HCT116 (cell line): ENCODE data around the gene WFDC5. TPM values are rescaled to one million over a fixed set of nuclear protein-coding genes. Genes with fewer than 3 reads are reported as not detected.

Source experiments
- ATAC-seq: fragments of 200-7000 bp; cut with Tn5 transposase; 2 replicates; pipeline ENCODE4 v1.9.1; 2020; ENCODE audit warnings: mild to moderate bottlenecking, moderate library complexity
- BruUV-seq: library from RNA; stranded (reverse); fragments of 400-500 nt; replicated peaks from 2 replicates; lab custom pipeline; 2021; lab: Mats Ljungman, UMichigan
- CTCF ChIA-PET: fragments of 300-600 bp; sonication (Branson Sonifier 250); formaldehyde crosslinking; loops from one replicate; lab custom pipeline; 2021; ENCODE audit warnings: antibody characterized with exemption; lab: Charles Lee
- POLR2A ChIA-PET: fragments of 300-600, 350-600 bp; sonication (Branson Sonifier 250); formaldehyde crosslinking; loops from one replicate; lab custom pipeline; 2021; ENCODE audit warnings: antibody characterized with exemption; lab: Charles Lee
- RAD21 ChIA-PET, 2 experiments: fragments of 300-600 bp; sonication (Branson Sonifier 250); formaldehyde crosslinking; loops; one replicate each; lab custom pipeline; 2023; ENCODE audit warnings: low total read pairs in 2 of 2; ENCODE audit not compliant: uncharacterized antibody in 2 of 2, unreplicated experiment in 2 of 2, low non-redundant PET in 1 of 2; lab: Charles Lee
- DNase-seq: peaks from one replicate; pipeline ENCODE4 v3.0.0-alpha.2; 2010; ENCODE audit warnings: low read depth, low spot score
- H2AFZ ChIP-seq: fragments of 200-600 bp; shearing (Covaris generic), sonication (generic); 2 replicates; pipeline ENCODE4 v1.6.1; 2017; ENCODE audit warnings: low read depth, mixed run types, mixed read lengths, antibody characterized with exemption, low read length; ENCODE audit not compliant: poor library complexity, severe bottlenecking
- H3K27ac ChIP-seq: 2 replicates; pipeline ENCODE4 v1.5.1; 2012; ENCODE audit warnings: low read depth, low read length
- H3K27me3 ChIP-seq: fragments of 200-600 bp; sonication (generic); 2 replicates; pipeline ENCODE4 v1.6.1; 2016; ENCODE audit warnings: mixed run types, low read length, mixed read lengths; ENCODE audit not compliant: insufficient read depth
- H3K36me3 ChIP-seq, 2 experiments: fragments of 200-500 bp in 1 of 2; fragments of 200-600 bp in 1 of 2; sonication (Bioruptor generic) in 1 of 2; sonication (generic) in 1 of 2; 2 replicates each; pipeline versions ENCODE4 v1.5.1 to v1.6.1; 2014 to 2016; ENCODE audit warnings: low read length in 2 of 2, inconsistent platforms in 1 of 2, mixed read lengths in 1 of 2, mixed run types in 1 of 2; ENCODE audit not compliant: insufficient read depth in 2 of 2, control insufficient read depth in 1 of 2
- H3K4me1 ChIP-seq, 2 experiments: fragments of 200-600 bp in 1 of 2; sonication (generic) in 1 of 2; 2 replicates each; pipeline versions ENCODE4 v1.5.1 to v1.6.1; 2012 to 2017; ENCODE audit warnings: low read length in 2 of 2, inconsistent platforms in 1 of 2, mild to moderate bottlenecking in 1 of 2, mixed read lengths in 1 of 2, mixed run types in 1 of 2, moderate library complexity in 1 of 2; ENCODE audit not compliant: insufficient read depth in 2 of 2, control insufficient read depth in 1 of 2
- H3K4me2 ChIP-seq: fragments of 200-600 bp; sonication (generic); 2 replicates; pipeline ENCODE4 v1.6.1; 2017; ENCODE audit warnings: mixed run types, low read length, mixed read lengths
- H3K4me3 ChIP-seq, 2 experiments: fragments of 200-600 bp in 1 of 2; sonication (generic) in 1 of 2; replicated peaks in 1 of 2; 2 replicates each; pipeline ENCODE4 v1.5.1; 2011 to 2016; ENCODE audit warnings: low read length in 2 of 2, control low read depth in 1 of 2, low read depth in 1 of 2, mild to moderate bottlenecking in 1 of 2, mixed read lengths in 1 of 2, mixed run types in 1 of 2
- H3K79me2 ChIP-seq: fragments of 200-600 bp; sonication (generic); 2 replicates; pipeline ENCODE4 v1.6.1; 2017; ENCODE audit warnings: mild to moderate bottlenecking, mixed run types, low read length, moderate library complexity, mixed read lengths; ENCODE audit not compliant: insufficient read depth
- H3K9ac ChIP-seq: fragments of 200-600 bp; sonication (generic); 2 replicates; pipeline ENCODE4 v1.6.1; 2016; ENCODE audit warnings: low read length, mixed read lengths
- H3K9me2 ChIP-seq: fragments of 200-600 bp; sonication (generic), shearing (Covaris generic); 2 replicates; pipeline ENCODE4 v1.6.1; 2017; ENCODE audit warnings: mixed run types, mild to moderate bottlenecking, moderate library complexity; ENCODE audit not compliant: insufficient read depth
- H3K9me3 ChIP-seq, 2 experiments: fragments of 200-500 bp in 1 of 2; fragments of 200-600 bp in 1 of 2; sonication (Bioruptor generic) in 1 of 2; sonication (generic) in 1 of 2; 2 replicates each; pipeline ENCODE4 v1.6.1; 2014 to 2017; ENCODE audit warnings: low read length in 2 of 2, mixed read lengths in 2 of 2, inconsistent platforms in 1 of 2, low read depth in 1 of 2, mild to moderate bottlenecking in 1 of 2, mixed run types in 1 of 2, moderate library complexity in 1 of 2; ENCODE audit not compliant: control insufficient read depth in 1 of 2, insufficient read depth in 1 of 2
- H4K20me1 ChIP-seq: fragments of 200-600 bp; sonication (generic), shearing (Covaris generic); 2 replicates; pipeline ENCODE4 v1.6.1; 2017; ENCODE audit warnings: mixed run types, mild to moderate bottlenecking, moderate library complexity; ENCODE audit not compliant: insufficient read depth
- CEBPB ChIP-seq: IDR thresholded peaks from 2 replicates; pipeline ENCODE4 v1.6.1; 2012; ENCODE audit warnings: low read depth
- CTCF ChIP-seq, 3 experiments: fragments of 200-600 bp in 1 of 3; sonication (generic) in 1 of 3; IDR thresholded peaks in 2 of 3; conservative IDR thresholded peaks in 1 of 3; 2 replicates each; pipeline ENCODE4 v1.5.1; 2012 to 2017; ENCODE audit warnings: low read depth in 2 of 3, low read length in 2 of 3, antibody characterized with exemption in 1 of 3, borderline replicate concordance in 1 of 3, control low read depth in 1 of 3, mild to moderate bottlenecking in 1 of 3, mixed read lengths in 1 of 3, mixed run types in 1 of 3, moderate library complexity in 1 of 3; ENCODE audit not compliant: insufficient read depth in 1 of 3
- EGR1 ChIP-seq: IDR thresholded peaks from 2 replicates; pipeline ENCODE4 v1.6.1; 2012; ENCODE audit warnings: low read depth
- ELF1 ChIP-seq: IDR thresholded peaks from 2 replicates; pipeline ENCODE4 v1.6.1; 2012; ENCODE audit warnings: low read depth, borderline replicate concordance
- EZH2 ChIP-seq: fragments of 200-600 bp; sonication (generic); IDR thresholded peaks from 2 replicates; pipeline ENCODE4 v1.6.1; 2017; ENCODE audit warnings: antibody characterized with exemption, mixed run types
- EZH2phosphoT487 ChIP-seq: fragments of 200-600 bp; IDR thresholded peaks from 2 replicates; pipeline ENCODE4 v1.6.1; 2018; ENCODE audit warnings: antibody characterized with exemption, borderline replicate concordance
- FOSL1 ChIP-seq: IDR thresholded peaks from 2 replicates; pipeline ENCODE4 v1.6.1; 2012; ENCODE audit warnings: low read depth
- JUND ChIP-seq: IDR thresholded peaks from 2 replicates; pipeline ENCODE4 v1.6.1; 2012
- POLR2A ChIP-seq: IDR thresholded peaks from 2 replicates; pipeline ENCODE4 v1.7.0; 2011; ENCODE audit warnings: borderline replicate concordance; ENCODE audit not compliant: insufficient read depth, insufficient read length; ENCODE audit errors: extremely low read depth
- POLR2AphosphoS5 ChIP-seq: IDR thresholded peaks from 2 replicates; pipeline ENCODE4 v1.6.1; 2011; ENCODE audit warnings: mild to moderate bottlenecking, low read depth, low read length, moderate library complexity
- RAD21 ChIP-seq: IDR thresholded peaks from 2 replicates; pipeline ENCODE4 v1.6.1; 2012; ENCODE audit warnings: low read depth, mild to moderate bottlenecking
- SIN3A ChIP-seq: IDR thresholded peaks from 2 replicates; pipeline ENCODE4 v1.6.1; 2012; ENCODE audit warnings: low read depth
- SRF ChIP-seq: IDR thresholded peaks from 2 replicates; pipeline ENCODE4 v1.6.1; 2012; ENCODE audit warnings: low read depth
- TCF7L2 ChIP-seq: IDR thresholded peaks from 2 replicates; pipeline ENCODE4 v1.7.0; 2011; ENCODE audit warnings: borderline replicate concordance, inconsistent platforms; ENCODE audit not compliant: insufficient read depth, insufficient read length; ENCODE audit errors: extremely low read depth
- YY1 ChIP-seq: IDR thresholded peaks from 2 replicates; pipeline ENCODE4 v1.6.1; 2011; ENCODE audit warnings: low read length, low read depth, moderate library complexity, mild to moderate bottlenecking; ENCODE audit not compliant: insufficient replicate concordance; ENCODE audit errors: extremely low read depth
- ZBTB33 ChIP-seq: IDR thresholded peaks from 2 replicates; pipeline ENCODE4 v1.6.1; 2011; ENCODE audit warnings: mild to moderate bottlenecking, low read length, moderate library complexity; ENCODE audit not compliant: insufficient replicate concordance; ENCODE audit errors: extremely low read depth
- ZNF274 ChIP-seq: fragments of 200-500 bp; sonication (Bioruptor generic); IDR thresholded peaks from 2 replicates; pipeline ENCODE4 v1.6.1; 2014; ENCODE audit warnings: mild to moderate bottlenecking, low read depth, low read length, inconsistent platforms
- intact Hi-C: fragments of 100-400 bp; cut with micrococcal nuclease; formaldehyde crosslinking; loops from 2 replicates; pipeline ENCODE4 v1.10.0; 2022
- total RNA-seq: library from RNA; stranded (reverse); gene quantifications from one replicate; pipeline ENCODE4 v1.2.1, GENCODE V29; 2021; ENCODE audit not compliant: unreplicated experiment

Gene WFDC5
- total RNA-seq, 1 experiment from 2014 or later = not detected

GRCh38 chr20:45091366-45091765 lies 23.6 kb downstream of the WFDC5 start (continued):
- no peak for TF ChIP-seq RAD21
- no peak for TF ChIP-seq ZBTB33
- TF ChIP-seq EZH2phosphoT487 = no peak

- TF ChIP-seq EGR1 (no peak), POLR2A (no peak), SRF (no peak), POLR2AphosphoS5 (no peak), SIN3A (no peak), ZNF274 (no peak), RAD21 (no peak), CEBPB (no peak), EZH2 (no peak), FOSL1 (no peak), ZBTB33 (no peak), CTCF (IDR thresholded peaks at IDR 0.05 in 2 of 3, conservative IDR thresholded peaks at IDR 0.05 in 1 of 3; ENCODE audit: borderline replicate concordance in 1 of 3, insufficient read depth in 1 of 3, low read depth in 2 of 3, low read length in 2 of 3) (no peak), TCF7L2 (no peak), JUND (no peak), ELF1 (no peak), YY1 (no peak)
- CTCF ChIA-PET = no interaction called here
Observed at GRCh38 chr20:45090481-45090880, 24.5 kb downstream of the WFDC5 start.

More at GRCh38 chr20:45090481-45090880, 24.5 kb downstream of the WFDC5 start:
- ATAC-seq (no peak), DNase-seq (no peak)
- Histone ChIP-seq H4K20me1 (no peaks in the 10 kb centered on the region), H3K36me3 (no peaks in the 10 kb centered on the region), H2AFZ (no peak overlapping the region), H3K4me2 (no peak overlapping the region), H3K27me3 (no peaks in the 10 kb centered on the region), H3K9me2 (no peaks in the 10 kb centered on the region), H3K9me3 (no peaks in the 10 kb centered on the region), H3K79me2 (no peaks in the 10 kb centered on the region), H3K9ac (no peak overlapping the region), H3K27ac (no peak overlapping the region), H3K4me3 (no peak overlapping the region), H3K4me1 (no peaks in the 10 kb centered on the region)
- intact Hi-C loops = no loop called here
- ChIA-PET POLR2A (no interaction called here), RAD21 (no interaction called here)
- BruUV-seq = no TSS peak
